GM12874 (cell line): ENCODE data around the gene EEIG1.

Experiments used
- TF ChIP-seq, protein P1 (sequence below): IDR thresholded peaks from 2 replicates; pipeline ENCODE4 v1.5.1; 2011; ENCODE audit warnings: low read depth, mild to moderate bottlenecking, control low read depth, low read length, moderate library complexity; ENCODE audit not compliant: insufficient read depth

EEIG1 gene

DNA sequence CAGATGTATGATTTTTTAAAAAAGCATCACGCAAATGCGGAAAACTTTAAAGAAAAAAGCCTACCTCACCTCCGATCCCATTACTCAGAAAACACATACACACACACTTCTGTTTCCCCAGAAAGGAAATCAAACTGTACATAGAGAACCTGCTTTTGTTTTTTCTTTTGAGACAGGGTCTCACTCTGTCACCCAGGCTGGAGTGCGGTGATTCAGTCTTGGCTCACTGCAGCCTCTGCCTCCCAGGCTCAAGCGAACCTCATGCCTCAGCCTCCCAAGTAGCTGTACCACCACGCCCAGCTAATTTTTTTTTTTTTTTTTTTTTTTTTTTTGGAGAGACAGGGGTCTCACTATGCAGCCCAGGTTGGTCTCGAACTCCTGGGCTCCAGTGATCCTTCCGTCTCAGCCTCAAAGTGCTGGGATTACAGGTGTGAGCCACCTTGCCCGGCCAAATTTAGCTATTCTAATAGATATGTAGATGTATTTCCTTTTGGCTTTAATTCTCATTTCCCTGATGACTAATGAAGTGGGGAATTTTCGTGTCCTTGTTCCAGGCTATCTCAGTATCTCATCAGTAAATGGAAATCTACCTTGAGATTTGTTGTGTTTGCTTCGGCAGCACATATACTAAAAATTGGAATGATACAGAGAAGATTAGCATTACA lies 25.7 kb upstream of the EEIG1 start:
- TF ChIP-seq, protein P1, sequence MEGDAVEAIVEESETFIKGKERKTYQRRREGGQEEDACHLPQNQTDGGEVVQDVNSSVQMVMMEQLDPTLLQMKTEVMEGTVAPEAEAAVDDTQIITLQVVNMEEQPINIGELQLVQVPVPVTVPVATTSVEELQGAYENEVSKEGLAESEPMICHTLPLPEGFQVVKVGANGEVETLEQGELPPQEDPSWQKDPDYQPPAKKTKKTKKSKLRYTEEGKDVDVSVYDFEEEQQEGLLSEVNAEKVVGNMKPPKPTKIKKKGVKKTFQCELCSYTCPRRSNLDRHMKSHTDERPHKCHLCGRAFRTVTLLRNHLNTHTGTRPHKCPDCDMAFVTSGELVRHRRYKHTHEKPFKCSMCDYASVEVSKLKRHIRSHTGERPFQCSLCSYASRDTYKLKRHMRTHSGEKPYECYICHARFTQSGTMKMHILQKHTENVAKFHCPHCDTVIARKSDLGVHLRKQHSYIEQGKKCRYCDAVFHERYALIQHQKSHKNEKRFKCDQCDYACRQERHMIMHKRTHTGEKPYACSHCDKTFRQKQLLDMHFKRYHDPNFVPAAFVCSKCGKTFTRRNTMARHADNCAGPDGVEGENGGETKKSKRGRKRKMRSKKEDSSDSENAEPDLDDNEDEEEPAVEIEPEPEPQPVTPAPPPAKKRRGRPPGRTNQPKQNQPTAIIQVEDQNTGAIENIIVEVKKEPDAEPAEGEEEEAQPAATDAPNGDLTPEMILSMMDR = no peak

DNA sequence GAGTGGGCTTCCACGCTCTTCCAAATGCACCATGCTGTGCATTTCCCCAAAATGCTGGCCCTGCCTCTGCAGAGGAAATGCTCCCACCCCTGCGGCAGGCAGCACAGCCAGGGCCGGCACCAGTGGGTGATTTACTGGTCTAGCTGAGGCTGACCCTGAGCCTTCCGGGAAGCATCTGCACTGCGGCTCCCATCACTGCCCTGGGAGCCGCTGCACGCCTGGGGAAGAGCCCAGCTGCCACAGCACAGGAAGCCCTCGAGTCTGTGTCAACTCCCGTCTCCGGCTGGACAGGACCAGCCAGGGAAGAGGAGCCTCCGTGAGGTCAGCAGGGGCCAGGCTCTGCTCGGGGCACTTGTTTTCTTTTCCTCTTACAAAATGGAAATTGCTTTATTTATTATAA lies 25.1 kb upstream of the EEIG1 start:
- TF ChIP-seq, protein P1 = no peak

DNA sequence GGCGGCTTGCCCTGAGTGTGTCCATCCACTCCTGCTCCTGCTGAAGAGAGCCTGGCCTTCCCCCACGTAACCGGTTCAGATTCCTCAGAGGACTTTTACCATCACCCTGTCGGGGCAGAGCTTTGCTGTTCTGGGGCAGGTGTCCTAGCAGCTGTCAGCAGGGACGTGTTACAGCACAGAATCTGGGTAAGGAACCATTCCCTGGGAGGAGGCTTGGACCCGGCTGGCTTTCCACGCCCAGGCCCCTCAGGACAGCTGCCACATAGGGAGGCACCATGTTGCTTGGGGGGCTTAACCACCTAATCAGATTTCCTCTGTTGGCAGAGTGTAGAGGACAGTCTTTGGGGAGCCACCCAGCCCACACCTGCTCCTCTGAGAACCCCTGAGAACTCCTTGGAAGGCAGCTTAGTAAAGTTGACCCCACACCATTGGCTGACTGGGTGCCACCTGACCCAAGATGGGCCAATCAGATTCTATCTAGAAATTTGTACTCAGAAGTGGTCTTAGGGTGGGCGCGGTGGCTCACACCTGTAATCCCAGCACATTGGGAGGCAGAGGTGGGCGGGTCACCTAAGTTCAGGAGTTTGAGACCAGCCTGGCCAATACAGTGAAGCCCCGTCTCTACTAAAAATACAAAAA lies 23.3 kb upstream of the EEIG1 start:
- TF ChIP-seq, protein P1 = no peak

DNA sequence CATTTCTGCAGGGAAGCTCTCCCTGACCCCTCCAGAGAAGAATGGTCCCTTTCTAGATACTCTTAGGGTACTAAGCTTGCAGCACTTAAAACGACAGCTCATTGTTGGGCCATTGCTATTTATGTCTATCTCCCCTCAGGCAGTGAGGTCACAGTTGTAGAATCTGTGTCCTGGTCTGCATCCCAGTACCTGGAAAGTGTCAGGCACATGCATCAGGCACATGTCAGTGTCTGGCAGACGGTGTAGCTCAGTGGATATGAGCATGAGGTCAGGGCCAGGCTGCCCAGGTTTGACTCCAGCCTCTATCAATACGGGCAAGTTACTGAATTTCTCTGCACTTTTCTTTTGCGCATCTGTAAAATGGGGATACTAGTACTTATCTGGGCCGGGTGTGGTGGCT lies 22.2 kb upstream of the EEIG1 start:
- TF ChIP-seq, protein P1 = no peak

DNA sequence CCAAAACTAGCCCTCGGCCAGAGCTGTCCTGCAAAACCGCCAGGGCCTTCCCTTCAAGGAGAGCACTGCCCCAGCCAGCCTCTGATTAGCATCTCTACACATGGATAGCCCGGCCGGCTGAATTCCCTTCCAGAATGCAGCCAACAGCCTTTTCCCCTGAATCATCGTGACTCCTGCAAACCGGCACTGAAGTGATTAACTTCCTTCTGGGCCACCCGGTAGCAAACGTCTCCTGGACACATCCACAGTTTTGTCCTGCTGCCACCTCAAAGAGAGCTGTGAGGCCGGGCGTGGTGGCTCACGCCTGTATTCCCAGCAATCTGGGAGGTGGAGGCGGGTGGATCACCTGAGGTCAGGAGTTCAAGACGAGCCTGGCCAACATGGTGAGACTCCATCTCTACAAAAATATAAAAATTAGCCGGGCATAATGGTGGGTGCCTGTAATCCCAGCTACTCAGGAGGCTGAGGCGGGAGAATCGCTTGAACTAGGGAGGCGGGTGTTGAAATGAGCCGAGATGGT lies 21.1 kb upstream of the EEIG1 start:
- TF ChIP-seq, protein P1 = no peak

DNA sequence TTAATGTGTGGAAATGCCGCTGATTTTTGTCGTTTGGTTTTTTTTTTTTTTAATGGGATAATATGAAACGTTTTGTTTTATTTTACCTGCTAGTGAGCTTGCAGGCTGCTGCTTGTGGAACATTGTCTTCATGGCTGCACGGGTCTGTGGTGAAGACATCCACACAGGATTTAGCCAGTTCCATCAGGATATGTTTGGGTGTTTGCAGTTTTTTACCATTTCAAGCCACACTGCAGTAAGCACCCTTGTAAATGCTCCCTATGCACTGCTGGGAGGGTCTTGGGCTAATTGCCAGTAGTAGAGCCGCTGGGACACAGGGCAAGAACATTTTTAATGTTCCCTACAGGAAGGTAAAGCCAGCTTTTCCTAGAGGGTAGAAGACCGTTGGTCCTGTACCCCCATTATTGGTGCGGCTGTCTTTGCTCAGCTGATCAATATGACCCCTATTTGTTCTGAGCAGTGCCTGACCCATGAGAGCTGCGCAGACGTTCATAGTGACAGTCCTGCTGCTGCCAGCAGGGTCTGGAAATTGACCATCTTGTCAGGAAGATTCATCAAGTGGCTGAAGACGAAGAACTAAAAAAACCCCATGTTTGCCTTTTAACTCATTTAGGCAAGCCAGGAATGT lies 20.5 kb upstream of the EEIG1 start:
- TF ChIP-seq, protein P1 = no peak

DNA sequence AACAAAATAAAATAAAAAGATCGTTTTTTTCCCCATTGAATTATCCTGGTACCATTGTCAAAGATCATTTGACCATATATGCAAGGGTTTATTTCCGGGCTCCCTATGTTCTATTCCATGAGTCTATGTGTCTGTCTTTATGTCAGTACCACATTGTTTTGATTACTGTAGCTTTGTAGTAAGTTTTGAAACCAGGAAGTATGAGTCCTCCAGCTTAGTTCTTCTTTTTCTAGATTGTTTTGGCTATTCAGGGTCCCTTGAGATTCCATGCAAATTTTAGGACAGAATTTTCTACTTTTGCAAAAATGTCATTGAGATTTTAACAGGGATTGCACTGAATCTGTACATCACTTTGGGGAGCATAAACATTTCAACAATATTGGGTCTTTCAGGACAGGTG lies 18.7 kb upstream of the EEIG1 start:
- TF ChIP-seq, protein P1 = no peak
